Stimulated activated CD4-positive, alpha-beta T cell treated with anti-CD3 and anti-CD28 coated beads, TNF-alpha, amount 100 ng/mL, for 24 hours (primary cell): ENCODE measurements around the gene HJURP.

ENCODE experiments used
- DNase-seq, 3 experiments: peaks; one replicate each; pipeline ENCODE4 v3.0.0-alpha.2; 2020; ENCODE audit warnings: low read depth in 3 of 3

HJURP gene

DNA sequence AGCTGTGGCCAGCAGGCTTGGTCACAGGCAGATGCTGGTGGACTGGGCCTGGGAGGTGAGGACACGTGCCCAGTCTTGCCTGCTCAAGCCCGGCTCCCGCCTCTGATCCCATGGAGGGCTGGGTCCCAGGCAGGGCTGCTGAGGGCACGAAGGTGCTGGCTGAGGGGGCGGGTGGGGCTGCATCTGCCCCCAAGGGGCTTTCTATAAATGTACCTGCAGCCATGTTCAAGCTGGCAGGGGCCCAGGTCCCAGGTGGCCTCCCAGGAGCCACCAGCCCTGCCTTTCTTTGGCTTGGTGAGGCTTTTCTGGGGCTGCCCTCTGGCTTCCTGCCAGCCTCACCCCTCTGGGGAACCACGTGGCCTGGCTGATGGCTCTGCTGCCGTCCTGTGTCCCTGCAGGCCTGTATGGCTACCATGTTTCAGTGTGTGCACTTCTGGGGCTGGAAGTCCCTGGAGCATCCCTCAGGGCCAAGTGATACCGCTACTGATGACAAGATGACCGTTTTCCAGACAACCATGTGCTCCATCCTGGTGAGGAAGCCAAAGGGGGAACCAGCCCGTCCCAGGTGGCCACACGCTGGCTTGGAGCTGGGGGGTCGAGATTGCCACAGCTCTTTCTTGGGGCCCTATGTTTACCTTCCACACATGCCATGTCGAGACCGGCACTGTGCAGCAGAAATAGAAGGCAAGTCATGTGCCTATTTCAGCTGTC lies 23.2 kb downstream of the HJURP start:
- no peak for DNase-seq

DNA sequence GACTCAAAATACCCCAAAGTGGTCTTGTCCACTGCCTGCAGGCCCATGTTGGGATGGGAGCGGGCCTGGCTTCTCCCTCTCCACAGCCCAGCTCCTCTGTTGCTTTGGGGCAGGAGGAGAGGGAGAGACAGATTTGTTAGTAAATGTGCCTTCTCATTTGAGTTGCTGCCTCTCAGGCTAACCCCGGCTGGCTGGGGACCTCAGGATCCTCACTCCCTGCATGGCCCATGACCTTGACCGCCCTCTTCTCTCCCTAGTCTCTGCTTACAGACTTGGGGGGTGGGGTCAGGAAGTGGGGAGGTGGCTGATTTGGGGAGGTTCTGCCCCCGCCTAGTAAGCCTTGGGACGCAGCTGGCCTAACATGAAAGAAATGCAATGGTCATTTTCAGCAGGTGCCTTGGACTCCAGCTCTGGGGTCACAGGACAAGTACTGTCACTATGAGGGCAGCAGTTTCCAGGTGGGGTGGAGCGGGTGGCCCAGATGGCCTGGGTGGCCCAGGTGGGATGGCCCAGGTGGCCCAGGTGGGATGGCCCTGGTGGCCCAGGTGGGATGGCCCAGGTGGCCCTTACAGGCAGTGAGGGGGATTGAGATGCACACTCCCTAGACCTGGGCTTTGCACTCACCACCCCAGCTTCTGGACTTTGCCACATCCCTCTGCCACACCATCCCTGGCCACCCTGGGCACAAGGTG lies 24.1 kb downstream of the HJURP start:
- no peak for DNase-seq

DNA sequence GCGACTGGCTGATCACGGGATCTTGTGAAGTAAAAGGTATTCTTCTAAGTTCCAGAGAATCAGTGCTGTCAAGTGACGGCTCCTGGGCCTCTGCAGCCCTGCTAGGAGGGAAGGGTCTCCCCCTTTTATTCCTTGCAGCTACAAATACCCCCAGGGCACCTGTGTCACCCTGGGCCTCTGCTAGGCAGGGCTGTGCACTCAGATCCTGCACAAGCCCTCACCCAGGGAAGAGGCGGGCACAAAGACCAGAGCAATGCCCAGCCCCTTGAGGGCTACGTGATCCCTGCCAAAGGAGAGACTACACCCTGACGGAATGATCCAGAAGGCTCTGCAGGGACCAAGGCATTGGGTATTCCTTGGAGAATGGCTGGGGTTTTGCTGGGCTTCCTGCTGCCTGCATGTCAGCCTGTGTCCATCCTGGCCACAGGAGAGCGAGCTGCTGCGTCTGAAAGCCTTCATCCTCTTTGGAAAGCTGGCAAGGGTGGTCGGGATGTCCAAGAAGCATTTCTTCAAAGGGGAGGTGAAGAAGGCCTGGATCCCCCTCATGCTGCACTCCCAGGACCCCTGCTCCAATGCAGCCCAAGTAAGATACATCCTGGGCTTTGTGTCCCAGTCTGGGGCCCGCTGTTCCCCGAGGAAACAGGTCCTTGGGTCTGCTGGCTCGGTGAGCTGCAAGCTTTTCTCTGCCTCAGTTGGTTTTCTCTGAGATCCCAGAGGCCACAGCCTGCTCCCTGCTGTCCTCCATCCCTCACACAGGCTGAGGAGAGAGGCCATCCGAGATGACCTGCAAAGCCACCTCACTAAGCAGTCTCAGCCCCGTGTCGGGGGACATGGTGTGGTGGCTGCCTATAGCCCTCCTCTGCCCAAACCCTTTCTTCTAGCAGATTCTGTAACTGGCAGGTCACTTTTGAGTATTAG lies 24.9 kb downstream of the HJURP start:
- no peak for DNase-seq

DNA sequence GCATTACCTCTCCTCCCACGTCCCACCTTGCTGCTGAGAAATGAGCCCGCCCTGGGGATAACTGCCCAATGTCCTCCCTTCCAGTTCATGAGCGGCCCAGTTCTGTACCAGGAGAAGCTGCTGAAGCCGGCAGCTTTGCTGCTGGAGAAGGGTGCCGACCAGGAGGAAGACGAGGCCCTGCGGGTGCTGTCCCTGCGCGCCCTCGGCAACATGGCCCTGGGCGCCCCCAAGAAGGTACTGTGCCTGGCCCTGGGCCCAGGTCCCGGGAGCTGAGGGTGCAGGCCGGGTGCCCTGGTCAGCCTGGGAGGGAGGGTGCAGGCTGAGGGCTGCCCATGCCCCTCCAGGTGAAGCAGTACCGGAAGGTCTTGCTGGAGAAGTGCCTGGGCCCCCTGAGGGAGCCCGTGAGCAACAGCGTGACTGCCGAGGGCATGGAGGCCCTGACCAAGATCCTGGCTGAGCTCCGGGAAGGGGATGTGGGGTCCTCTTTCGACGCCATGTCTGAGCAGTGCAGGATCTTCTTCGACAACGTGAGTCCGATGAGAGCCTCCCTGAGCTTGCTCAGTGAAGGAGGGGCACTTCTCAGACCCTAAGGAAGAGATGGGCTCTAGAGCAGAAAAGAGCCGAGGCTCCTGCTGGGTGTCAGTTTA lies 25.7 kb downstream of the HJURP start:
- no peak for DNase-seq

GRCh38 chr2:233824373-233824772 lies 30.0 kb downstream of the HJURP start:
- no peak for DNase-seq

GRCh38 chr2:233823731-233824121 lies 30.6 kb downstream of the HJURP start:
- no peak for DNase-seq

DNA sequence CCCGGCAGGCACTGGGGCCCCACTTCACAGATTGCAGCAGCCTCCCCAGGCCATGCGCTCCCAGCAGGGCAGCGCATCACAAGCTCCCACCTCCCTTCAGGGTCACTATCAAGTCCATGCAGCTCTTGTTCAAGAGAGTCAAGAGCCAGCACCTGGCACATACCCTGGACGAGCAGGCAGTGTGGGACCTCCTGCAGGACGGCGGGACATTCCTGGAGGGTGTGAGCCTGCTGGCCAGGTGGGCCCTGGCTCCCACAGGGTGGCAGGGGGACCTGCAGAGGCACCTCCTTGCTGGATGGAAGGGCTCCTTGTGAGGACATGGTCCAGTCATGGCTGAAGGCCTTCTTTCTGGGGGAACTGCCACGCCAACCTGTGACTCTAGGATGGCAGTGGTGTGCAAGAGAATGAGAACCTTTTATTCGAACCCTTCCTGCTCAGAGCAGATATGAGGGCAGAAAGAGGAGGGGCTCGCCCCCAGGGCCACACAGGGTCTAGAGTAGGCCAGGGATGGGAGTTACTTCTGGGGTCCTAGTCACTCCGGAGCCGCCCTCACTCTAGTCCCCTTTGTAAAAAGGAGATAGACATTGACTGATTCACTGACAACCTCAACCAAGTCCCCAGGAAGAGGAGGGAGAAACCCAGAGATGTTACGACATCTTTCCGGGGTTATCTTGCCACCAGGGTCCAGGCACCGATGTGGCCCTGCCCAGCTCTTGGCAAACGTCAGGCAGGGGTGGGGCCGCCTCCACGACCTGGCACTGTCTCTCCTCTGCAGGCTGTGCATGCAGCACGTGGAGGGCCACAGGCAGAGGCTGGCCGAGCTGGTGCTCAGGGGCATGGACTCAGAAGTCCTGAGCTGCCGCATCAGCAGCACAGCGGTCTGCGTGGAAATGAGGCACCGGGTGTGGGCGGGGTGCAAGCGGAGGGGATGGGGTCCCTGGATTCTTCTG lies 31.3 kb downstream of the HJURP start:
- DNase-seq, result no peak

- no peak for DNase-seq
These were observed 32.1 kb downstream of the HJURP start for GRCh38 chr2:233822101-233822771.

DNA sequence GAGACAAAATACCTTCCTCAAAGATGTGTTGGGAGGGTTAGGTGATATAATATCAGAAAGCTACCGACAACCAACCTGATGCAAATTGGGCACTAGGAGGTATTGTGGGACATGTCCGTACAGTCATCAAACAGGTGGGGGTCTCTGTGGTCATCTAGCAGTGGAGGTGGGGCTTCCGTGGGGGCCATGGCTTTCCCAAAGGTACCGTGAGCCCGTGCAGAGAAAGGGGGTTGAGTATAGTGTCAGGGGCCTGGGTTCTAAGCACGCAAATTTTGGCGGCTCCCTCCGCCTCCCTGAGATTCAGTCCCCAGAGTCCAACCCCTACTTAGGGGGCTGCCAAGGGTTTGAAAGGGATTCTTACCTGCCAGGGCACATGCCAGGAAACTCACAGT lies 32.6 kb downstream of the HJURP start:
- DNase-seq, result no peak

GRCh38 chr2:233821196-233821595 lies 33.1 kb downstream of the HJURP start:
- DNase-seq, result no peak

DNA sequence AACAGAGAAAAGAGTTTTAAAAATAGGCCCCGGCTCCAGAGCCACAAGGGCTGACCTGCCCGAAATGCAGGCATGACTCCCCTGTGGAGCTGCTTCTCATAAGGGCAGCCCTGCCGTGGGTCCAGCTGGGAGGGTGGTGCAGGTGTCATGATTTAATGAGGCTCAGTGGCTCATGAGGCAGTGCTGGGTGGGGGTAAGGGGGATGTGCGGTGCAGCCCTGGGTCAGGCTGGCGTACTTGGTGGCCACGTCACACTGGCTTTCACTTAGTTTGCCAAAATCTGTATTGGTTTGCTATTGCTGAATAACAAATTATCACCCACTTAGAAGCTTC lies 33.6 kb downstream of the HJURP start:
- DNase-seq, result no peak

- DNase-seq, result no peak
These were observed 34.2 kb downstream of the HJURP start for GRCh38 chr2:233819884-233820773.

DNA sequence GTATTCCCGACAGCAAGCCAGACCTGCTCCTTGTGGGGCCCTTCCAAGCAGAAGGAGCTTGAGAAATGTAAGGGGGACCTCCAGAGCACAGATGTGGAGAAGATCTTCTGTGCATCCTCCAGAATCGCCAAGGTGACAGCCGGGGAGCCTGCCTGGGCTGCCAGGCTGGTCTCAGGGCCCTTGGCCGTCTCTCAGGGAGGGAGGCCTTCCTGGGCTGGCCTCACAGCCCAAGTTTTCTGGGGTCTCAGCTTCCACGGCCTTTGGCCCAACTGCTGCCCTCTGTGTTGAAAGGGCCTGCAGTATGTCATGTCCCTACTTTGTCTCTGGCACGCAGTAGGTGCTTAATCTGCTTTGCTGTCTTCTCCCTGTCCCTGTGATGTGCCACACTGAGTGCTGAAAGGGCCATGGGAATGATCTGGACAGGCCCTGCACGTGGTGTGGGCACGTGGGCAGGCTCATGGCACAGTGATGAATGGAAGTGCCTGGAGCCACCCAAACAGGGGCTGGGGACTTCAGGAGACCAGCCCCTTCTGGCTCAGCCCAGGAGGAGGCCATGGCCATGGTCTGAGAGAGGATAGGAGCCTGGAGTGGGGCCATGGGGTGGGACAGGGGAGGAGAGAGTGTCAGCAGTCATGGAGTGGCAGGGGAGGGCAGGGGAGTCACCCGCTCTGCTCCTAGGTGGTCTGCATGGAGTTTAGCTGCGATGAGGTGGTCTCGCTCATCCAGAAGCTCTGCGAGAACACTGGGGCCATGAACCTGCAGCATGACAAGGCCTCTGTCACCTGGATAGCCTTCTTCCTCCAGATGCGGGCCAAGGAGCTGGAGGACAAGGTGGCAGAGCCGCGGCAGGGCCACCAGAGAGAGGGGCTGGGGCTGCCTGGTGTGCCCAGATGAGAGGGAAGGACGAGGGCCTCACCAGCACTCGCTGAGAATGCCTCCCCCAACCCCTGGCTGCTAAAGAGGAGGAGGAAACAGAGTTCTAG lies 35.4 kb downstream of the HJURP start:
- no peak for DNase-seq

DNA sequence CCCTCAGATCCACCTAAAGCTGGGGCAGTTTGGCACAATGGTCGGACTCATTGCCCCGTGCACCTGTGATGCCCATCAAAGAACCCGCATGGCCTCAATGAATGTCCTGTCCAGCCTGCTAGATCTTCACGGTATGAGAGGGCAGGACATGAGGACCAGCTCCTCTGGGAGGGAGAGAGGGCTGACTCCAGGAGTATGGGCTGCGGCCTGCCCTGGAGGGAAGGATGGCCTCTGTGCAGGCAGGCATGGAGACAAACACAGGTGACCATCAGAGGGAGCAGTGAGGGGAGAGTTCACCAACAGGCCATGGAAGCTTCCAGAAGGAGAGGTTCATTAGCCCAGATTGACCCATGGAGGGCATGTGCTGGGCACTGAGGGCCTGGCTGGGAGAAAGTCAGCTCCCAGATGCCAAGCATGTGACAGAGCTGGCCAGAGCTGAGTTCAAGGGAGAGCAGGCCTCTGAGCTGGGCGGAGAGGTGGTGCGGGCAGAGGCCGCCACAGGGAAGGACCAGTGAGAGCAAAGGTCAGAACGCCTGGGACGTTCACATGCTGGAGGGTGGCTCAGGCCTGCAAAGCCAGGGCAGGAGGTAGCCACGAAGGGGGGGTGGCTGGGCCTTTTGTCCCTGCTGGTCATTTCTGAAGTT lies 36.2 kb downstream of the HJURP start:
- no peak for DNase-seq

DNA sequence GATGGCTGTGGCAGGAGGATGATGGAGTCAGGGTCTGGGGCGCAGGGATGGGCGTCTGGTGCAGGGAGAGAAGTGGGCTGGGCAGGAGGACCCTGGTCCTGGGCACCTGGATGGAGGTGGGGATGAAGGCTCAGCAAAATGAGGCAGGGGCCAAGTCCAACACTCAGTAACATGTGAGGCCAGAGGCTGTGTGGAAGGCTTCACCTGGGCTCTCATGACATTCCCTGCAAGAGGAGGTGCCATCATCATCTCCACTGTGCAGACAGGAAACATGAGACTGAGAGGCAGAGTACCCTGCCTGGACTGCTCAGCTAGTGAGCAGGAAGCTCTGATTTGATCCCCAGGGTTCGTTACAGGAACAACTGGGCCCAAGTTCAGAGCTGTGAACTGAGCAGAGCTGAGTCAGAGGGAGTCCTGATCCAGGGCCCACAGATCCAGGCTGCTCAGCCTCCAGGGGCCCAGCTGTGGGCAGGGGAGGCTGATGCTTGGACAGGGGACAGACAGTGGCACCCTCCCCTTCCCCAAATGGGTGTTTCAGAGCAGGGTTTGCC lies 36.9 kb downstream of the HJURP start:
- DNase-seq, result no peak

DNA sequence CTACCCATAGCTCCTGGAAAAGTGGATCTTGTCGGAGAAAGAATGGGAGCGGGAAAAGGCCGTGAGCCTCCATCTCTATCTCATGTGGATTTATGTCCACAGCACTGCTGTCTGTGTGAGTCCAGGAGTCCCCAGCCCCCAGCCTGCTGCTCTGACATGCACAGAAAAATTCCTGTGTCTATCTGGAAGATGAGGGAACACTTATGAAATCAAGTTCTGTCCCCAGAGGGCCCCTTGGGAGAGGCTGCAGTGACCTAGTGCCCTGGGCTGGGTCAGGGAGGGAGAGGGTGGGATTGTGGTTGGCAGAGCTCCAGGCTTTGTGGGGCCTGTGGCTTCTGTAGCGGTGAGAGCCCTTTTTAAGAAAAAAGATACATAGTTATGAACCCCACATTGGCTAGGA lies 37.6 kb downstream of the HJURP start:
- DNase-seq, result no peak

DNA sequence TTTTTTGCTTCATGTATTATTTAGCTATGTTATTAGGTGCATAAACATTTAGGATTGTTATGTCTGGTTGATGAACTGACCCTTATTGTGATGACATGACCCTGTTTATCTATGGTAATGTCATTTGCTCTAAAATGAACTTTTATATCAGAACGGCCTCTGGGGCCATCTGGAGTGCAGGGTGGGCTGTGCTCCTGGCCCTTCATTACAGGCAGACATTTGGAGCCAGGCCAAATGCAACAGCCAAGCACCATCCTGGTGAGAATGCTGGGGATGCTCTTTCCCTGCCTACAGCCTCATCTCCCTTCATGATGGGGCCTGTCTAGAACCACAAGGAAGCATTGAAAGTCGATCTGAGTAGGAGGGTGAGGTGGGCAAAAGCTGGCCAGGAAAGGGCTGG lies 38.0 kb downstream of the HJURP start:
- no peak for DNase-seq
